Middle frontal gyrus (tissue), 1 donor: ENCODE measurements around the gene ESR2.
"Not testable (repeated sequence)": the region's sequence is repeated elsewhere in the genome, so short reads cannot be mapped to it uniquely, and the experiment has no call there.

Experiments used
- DNase-seq: peaks from one replicate; pipeline ENCODE4 v3.0.0-alpha.2; 2015; ENCODE audit warnings: low spot score; ENCODE audit errors: extremely low spot score

ESR2 gene

DNA sequence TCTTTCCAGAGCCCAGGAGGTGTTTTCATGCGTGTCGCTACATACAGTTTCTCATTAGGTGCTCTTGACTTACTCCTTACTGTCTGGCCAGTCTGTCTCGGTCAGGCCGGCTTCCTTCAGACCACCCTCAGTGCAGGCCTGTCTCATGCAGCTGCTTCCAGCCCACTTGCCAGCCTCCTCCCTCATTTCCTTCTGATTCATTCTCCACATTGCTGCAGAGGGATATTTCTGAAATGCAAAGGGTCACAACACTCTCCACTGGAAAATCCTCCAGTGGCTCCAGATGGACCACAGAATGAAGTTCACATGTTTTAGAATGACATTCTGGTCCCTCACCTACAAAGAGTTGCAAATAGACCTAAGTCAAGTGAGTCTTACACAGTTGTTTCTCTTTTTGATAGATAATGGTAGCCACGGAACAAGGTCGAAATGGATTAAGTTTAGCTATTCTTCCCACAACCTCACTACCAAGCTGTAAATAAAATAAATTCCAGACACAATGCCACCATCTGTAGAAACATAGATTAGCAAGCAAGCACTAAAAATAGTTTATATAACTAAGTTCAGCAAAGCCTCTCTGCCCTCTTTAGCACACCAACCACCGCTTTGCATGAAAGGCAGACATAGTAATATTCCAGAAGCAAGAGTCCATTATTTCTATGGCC lies 146.9 kb downstream of the ESR2 start:
- DNase-seq, result no peak

DNA sequence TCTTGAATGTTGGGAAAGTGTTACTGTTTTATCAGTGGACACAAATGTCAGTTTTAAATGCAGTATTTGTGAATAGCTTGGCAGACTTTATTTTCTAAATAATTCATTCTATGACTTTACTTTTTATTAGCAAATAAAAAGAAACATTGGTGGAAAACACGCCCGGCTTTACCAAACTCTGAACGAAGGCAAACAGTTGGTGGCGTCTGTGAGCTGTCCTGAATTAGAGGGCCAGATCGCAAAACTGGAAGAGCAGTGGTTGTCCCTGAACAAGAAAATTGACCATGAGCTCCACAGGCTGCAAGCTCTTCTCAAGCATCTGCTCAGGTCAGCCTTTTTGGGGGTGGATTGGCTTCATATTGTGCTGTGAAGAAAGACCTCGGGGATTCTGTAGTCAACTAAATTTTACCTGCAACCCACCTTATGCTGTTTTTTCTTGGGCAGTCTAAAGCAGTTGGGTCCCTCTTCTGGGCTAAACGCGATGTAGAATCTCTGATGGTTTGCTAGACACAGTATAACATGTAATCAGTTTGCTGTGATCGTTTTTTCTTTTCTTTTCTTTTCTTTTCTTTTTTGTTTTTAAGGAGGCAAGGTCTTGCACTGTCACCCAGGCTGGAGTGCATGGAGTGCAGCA lies 156.4 kb downstream of the ESR2 start:
- no peak for DNase-seq

DNA sequence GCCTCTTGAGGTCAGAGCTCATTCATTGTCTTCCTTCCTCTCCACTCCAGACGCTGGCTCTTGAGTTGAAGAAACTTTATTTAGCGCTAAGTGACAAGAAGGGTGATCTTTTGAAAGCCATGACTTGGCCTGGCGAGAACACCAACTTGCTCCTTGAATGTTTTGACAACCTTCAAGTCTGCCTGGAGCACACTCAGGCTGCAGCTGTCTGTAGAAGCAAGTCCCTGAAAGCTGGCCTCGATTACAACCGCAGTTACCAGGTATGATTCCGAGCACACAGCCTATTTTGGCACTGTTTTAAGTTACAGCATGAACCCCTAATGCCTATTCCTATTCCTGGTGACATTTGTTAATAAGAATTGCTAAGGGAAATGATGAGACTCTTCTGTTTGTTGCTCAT lies 167.6 kb downstream of the ESR2 start:
- no peak for DNase-seq

DNA sequence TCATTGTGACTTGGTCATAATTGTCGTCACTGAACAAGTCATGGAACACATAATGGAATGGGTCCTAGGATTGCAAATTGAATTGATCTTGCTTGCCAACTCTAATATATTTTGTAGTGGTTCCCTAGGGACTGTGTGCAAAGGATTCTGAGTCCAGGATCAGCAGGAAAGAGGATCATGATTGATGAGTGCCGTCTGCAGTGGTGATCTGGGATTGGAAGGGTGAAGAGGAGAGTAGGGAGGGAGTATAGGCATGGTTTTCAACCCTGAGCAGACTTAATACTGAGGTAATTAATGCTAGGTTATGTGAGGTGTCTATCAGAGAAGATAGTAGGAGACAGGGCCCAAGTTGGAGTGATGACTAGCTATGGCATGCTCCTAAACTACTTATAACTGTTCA lies 168.9 kb downstream of the ESR2 start:
- no peak for DNase-seq

DNA sequence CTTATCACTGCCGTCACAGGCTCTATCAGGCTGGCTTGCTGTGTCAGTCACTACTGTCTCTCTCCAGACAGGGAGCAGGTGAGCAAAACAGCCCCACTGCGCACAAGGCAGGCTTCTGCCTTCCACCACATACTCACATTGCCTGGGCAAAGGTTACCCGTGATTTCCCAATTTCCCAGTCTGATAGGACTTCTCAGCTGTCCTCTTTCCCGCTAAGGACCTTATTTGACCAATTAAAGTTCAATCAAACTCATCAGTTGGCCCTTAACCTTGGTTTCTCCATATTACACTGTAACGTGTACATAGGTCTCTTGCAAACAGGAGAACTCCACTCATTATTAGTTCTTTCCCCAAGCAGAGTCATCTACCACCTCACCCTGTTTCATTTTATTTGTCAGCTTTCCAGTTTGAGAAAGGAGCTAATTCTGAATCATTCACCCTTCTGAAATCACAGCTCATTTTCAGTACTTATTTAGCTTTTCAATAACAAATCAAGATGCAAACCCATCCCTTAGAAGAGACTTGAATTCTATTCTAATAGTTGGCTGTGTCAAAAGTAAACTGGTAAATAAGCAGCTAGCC lies 170.8 kb downstream of the ESR2 start:
- DNase-seq, result no peak

DNA sequence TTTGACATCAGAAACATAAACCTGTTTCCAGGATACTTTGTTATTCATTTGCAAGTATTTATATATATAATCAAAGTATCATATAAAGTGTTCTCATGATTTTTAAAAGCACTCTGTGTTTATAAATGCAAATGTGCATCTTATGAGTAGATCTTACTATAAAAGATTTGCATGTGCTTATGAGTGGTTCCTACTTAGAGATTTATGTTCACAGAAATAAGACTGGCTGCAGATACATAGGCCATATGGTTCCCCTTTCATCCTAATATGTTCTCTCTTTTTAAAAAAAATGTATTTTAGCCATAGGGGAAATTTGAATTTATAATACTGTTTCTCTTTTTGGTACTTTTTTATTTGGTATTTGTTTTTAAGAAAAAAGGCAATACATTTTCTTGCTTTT lies 174.2 kb downstream of the ESR2 start:
- DNase-seq, result no peak

DNA sequence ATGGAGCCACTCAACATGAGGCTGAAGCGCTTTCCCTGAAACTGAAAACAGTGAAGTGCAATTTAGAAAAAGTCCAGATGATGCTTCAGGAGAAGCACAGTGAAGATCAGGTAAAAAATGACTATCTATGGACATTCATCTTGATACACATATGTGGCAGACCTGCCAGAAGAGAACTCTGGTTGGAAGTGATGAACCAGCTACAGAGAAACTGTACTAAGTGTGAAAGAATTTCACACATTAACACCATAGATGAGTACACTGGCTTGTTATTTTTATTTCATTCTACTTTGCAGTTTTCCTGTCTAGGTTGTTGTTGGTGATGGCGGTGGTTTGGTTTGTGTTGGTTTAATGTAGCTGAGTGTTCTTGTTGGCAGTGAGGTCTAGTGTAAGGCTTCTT lies 174.7 kb downstream of the ESR2 start:
- DNase-seq, result no peak

DNA sequence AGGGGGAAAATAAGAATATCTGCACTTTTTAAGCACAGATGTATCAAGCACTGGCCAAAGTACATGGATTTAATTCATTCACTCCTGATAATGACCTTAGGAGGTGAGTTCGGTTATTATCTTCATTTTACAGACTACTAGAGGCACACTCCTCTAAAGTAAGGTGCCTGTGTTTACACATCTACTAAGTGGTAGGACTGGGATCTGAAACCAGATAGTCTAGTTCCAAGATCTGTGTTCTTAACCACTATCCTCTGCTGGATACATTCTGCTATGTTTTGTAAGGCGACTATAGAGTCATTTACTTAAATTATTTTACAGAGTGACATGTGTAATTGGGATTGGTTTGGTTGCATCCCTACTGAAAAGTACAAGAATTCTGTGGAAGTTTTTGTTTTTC lies 175.3 kb downstream of the ESR2 start:
- no peak for DNase-seq

DNA sequence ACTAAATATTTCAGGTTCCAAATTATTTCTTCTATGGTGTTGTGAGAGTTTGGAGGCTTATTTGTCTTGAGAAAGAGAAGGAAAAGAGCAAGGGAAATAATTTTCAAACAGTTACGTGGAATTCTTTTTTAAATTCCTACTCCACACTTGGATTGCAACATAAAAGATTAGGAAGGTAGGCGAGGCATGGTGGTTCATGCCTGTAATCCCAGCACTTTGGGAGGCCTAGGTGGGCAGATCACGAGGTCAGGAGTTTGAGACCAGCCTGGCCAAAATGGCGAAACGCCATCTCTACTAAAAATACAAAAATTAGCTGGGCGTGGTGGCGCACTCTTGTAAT lies 175.8 kb downstream of the ESR2 start:
- not testable (repeated sequence) for DNase-seq

DNA sequence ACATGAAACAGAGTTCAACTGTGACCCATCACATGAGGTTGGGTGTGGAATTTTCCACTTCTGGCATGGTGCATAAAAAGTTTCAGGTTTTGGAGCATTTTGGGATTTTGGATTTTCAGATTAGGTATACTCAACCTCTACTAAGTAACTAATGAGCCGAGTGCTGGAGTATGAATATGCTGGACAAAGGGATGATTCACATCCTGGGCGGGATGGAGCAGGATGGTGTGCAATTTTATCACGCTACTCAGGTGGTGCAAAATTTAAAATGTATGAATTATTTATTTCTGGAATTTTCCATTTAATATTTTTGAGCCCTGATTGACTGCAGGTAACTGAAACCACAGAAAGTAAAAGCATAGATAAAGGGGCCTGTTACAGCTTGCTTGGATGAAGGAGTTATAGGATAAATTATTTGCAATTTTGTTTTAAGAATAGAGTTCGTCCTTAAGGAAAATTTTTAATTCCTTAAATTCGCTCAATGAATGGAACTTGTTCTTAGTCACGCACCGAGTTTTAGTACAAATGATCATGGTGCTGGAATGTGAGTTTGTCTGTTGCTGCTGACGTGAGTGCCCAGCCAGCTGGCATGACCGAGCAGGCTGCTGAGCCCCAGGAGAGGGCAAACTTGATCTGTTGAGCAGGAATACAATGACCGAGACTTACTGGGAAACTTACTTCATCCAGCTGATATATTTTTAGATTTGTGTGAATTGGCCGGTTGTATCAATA lies 176.3 kb downstream of the ESR2 start:
- no peak for DNase-seq

DNA sequence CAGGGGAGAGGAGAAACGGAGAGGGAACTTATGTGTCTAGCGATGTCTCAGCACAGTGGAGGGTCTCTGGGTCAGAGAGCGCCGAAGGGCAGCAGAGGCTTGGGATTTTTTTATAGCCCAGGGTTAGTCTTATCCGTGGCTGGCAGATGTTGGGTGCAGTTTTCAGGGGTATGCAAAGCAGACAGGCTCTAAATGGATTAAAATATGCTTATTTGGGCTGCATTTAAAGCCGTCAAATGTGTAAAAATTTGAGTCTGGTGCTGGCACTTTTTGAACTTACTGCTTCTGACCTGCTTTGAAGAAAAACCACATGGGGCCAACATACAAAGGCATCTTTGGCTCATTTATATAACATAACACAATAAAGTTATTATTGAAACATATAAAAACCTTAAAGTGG lies 178.8 kb downstream of the ESR2 start:
- no peak for DNase-seq

DNA sequence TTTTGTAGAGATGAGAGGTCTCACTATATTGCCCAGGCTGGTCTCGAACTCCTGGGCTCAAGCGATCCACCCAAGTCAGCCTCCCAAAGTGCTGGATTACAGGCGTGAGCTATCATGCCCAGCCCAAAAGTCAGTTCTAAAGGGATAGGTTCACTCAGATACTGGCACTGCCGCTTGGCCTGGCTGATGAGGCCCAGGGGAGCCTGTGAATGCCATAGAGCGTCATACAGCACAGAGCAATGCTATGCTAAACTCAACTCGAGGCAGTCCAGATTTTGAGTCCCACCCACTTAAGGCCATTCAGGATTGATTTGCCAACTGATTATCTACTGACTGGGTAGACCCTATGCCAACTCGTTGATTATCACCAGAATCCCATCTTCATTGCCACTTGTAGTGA lies 179.4 kb downstream of the ESR2 start:
- DNase-seq, result no peak

DNA sequence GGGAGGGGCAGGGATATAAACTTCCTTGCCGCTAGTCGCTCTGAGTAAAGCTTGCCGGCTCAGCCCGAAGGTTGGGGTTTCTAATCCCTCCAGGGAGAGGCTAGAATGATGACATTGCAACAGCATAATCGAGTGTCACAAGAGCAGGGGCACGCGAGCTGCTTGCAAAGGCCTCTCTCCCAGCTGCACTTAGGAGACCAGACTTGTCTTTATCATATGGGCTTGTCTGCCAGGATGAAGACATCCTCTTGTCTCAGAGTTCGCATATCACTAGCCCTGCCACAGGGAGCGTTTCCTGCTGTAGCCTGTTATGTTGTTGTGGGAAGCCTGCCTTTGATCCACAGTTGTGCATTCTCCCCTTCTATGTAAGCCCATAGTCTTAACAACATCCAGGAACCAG lies 180.0 kb downstream of the ESR2 start:
- no peak for DNase-seq

DNA sequence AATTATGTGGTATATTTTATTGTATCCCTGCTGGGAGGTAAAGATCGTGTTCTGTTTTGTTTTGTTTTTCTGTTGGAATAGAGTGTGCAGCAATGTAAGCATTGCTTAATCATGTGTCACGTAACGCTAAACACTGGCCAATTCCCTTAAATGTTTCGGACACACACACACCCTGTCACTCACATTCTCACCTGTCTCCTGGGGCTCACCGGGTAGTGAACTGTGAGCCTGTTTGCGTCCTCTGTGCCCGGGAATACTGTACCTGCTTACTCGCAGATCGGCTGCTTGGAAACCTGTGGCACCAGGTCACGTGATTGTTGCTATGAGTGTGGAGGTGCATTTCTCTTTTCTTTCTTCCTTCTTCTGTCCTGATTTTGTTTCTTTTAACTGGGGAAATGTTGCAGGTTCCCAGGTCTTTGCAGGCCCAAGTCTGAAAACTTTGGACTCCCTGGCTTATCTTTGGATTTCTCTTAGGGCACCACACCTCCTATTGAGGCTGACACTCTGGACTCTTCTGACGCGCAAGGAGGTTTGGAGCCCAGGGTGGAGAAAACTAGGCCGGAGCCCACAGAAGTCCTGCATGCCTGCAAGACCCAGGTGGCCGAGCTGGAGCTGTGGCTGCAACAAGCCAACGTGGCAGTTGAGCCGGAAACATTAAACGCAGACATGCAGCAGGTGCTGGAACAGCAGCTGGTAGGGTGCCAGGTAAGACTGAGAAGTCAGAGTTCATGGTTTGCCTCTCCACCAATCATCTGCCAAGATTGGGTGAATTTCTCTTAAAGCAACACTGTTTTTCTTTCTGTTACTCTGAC lies 181.1 kb downstream of the ESR2 start:
- no peak for DNase-seq

DNA sequence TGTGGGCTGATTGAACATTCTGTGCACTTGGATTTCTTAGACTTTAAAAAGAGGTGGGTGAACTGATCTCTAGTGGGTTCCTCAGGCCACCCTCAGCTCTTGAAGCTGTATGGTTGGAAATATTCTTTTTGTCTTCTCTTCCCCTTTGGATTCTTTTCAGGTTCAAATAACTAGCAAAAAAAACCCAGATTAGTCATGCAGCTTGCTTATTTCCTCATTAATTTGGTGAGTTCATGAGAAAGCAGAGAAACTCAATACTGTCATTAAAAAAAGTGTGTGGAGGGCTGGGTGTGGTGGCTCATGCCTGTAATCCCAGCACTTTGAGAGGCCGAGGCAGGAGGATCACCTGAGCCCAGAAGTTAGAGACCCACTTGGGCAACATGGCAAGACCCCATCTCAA lies 183.4 kb downstream of the ESR2 start:
- DNase-seq, result no peak

DNA sequence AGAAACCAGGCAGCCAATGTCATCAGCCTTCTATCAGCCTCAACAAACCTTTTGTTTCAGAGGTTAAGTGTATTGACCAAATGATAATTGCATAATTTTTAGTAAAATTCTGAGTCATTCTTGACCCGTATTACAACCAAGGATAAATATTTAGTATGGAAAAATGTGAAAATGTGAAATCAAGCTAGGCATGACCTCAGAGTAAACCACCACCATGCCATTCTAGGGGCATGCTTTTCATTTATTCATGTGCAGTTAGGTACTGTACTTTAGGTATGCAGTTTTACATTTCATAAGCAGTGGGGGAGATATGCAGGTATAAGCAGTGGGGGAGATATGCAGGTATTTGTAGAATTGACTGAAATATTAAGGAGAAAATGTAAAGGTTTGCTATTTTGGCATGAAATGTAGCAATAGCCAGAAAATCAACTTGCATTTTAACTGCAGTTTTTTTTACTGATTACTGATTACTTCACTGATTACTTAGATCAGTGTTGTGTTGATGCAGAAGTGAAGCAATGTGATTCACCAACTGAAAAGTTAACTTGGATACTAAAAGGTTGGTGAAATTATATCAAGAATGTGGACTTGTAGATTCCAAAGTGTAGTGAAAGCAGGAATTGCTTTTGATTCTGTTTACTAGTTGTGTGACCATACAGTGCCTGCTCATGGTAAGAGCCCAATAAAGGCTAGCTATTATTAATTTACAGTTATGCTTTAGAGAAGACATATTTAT lies 184.2 kb downstream of the ESR2 start:
- no peak for DNase-seq

DNA sequence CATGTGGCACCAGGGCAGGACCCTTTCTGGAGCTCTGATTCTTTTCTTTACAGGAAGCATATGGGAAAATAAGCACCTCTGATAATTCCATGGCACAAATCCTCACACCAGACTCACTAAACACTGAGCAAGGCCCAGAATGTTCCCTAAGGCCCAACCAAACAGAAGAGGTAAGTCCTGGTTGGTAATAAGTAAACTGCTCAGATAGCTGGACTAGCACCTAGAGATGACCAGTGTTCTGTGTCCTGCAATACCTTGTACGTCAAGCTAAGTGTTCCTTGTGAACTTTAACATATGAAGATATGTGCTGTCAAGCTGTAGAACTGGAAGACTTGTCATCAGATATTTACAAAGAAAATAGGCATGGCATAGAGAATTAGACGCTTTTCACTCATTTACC lies 186.7 kb downstream of the ESR2 start:
- no peak for DNase-seq

DNA sequence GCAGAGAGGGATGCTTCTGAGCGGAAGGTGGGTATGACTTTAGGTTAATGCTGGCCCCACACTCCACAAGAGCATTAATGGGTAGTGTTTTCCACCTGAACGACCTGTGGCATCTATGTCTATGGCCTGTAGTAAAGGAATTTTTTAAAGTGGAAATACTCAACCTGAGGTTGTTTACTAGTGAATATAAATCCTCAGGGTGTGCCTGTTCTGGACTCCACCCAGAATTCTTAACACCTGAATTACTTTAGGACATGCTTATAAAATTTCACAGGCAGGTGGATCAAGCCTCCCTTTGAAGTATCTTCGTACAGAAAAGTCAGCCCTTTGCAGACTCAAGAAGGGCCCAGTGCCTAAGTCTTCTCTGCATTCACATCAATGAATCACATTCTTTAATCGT lies 196.1 kb downstream of the ESR2 start:
- DNase-seq, result no peak

DNA sequence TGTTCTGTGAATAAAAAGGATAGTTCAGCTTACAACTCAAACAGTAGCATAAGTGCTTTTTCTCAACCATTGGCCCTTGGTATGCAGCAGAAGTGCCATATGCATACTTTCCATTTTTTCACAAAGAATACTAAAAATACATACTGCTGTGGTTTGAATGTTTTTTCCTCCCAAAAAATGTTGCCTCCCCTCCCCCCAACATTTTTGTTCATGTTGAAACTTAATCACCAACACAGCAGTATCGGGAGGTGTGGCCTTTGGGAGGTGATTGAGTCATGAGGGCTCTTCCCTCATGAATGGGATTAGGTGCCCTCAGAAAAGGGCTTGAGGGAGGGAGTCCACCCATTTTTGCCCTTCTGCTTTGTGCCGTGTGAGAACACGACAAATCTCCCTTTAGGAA lies 198.6 kb downstream of the ESR2 start:
- DNase-seq, result no peak

DNA sequence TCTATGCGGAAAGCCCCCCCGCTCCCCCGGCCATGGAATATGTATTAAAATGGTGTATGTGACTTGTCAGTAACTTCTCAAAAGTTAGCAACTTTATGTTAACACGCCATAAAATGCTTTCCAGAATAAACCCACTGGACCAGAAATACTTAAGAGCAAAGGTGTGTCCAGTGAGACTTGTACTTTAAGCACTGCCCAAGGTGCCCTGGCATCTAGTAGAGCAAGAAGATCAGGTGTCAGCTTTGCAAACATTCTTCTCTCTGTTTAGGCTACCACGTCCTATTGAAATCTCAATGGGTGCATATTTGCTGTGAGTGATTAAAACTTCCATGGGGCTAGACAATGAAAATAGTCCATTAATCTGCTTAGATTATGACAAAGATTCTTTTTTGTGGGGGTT lies 201.2 kb downstream of the ESR2 start:
- DNase-seq, result no peak

DNA sequence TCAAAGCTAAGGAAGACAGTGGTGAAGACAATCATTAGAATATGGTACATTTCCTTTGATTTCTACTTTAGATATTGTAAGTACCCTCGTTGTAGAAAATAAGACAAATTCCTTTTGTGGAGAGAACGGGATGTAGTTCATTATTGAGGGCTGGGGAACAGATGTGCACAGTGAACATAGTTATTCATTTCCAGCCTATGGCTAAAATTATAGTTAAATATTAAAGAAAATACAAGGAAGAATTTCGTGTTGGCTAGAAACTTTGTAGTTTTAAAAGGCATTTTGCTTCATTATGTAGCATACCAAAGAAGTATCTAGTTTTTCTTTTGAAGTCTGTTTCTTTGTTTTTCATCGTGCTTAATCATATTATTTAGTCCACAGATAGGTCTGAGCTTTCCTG lies 201.8 kb downstream of the ESR2 start:
- DNase-seq, result no peak
